Gastroesophageal sphincter (tissue), 4 donors: Measurements from ENCODE around the gene ADPRM. TPM values are rescaled to one million over a fixed set of nuclear protein-coding genes. Genes with fewer than 3 reads are reported as not detected.

ENCODE experiments used
- ATAC-seq: fragments of 150-250 bp; one replicate; pipeline ENCODE4 v1.9.1; 2016; ENCODE audit warnings: mild to moderate bottlenecking, moderate library complexity
- H3K27ac ChIP-seq, 4 donors: fragments of 200-600 bp; sonication (generic) in 3 of 4; 1 replicate in 3 of 4; 2 replicates in 1 of 4; pipeline ENCODE4 v1.5.1; 2016 to 2019
- H3K27me3 ChIP-seq: fragments of 200-600 bp; sonication (generic); one replicate; pipeline ENCODE4 v1.5.1; 2019
- H3K36me3 ChIP-seq, 2 donors: fragments of 200-600 bp; sonication (generic); one replicate each; pipeline ENCODE4 v1.5.1; 2019; ENCODE audit warnings: control low read depth in 1 of 2
- H3K4me1 ChIP-seq, 3 donors: fragments of 200-600 bp; sonication (generic); 1 replicate in 2 of 3; 2 replicates in 1 of 3; pipeline ENCODE4 v1.5.1; 2016 to 2019; ENCODE audit warnings: control low read depth in 2 of 3
- H3K4me3 ChIP-seq, 2 donors: fragments of 200-600 bp; sonication (generic); one replicate each; pipeline ENCODE4 v1.5.1; 2019; ENCODE audit warnings: mild to moderate bottlenecking in 1 of 2, moderate library complexity in 1 of 2
- H3K9me3 ChIP-seq, 3 donors: fragments of 200-600 bp; sonication (generic); one replicate each; pipeline ENCODE4 v1.5.1; 2017 to 2019; ENCODE audit warnings: control low read depth in 2 of 3
- CTCF ChIP-seq, 4 experiments: fragments of 200-600 bp in 2 of 4; fragments of 450-650 bp in 2 of 4; sonication (generic) in 1 of 4; IDR thresholded peaks; one replicate each; pipeline ENCODE4 v1.5.1; 2017 to 2019; ENCODE audit warnings: antibody characterized with exemption in 4 of 4, mild to moderate bottlenecking in 2 of 4, moderate library complexity in 2 of 4
- EP300 ChIP-seq: sonication (generic); formaldehyde crosslinking; IDR thresholded peaks from one replicate; pipeline ENCODE4 v1.6.1; 2017; ENCODE audit warnings: antibody characterized with exemption, mild to moderate bottlenecking
- POLR2A ChIP-seq, 2 donors: fragments of 450-650 bp; IDR thresholded peaks; one replicate each; pipeline ENCODE4 v1.6.1; 2017; ENCODE audit warnings: antibody characterized with exemption in 2 of 2, mild to moderate bottlenecking in 2 of 2, moderate library complexity in 1 of 2
- POLR2AphosphoS5 ChIP-seq: sonication (generic); formaldehyde crosslinking; IDR thresholded peaks from one replicate; pipeline ENCODE4 v1.6.1; 2017; ENCODE audit warnings: antibody characterized with exemption
- WGBS, 2 donors: methylation state at CpG; one replicate each; pipeline ENCODE4 v1.1.5; 2018; ENCODE audit warnings: low coverage in 1 of 2; 5-methylcytosine and 5-hydroxymethylcytosine counted together
- total RNA-seq, 4 donors: library from RNA; depleted of rRNA; stranded (reverse); fragments of >200 nt; gene quantifications; one replicate each; pipeline ENCODE4 v1.1.0, GENCODE V29; 2016

The ADPRM gene
- total RNA-seq, 4 donors from 2014 or later: 8.3 to 13.2 (median 9.5) TPM

DNA sequence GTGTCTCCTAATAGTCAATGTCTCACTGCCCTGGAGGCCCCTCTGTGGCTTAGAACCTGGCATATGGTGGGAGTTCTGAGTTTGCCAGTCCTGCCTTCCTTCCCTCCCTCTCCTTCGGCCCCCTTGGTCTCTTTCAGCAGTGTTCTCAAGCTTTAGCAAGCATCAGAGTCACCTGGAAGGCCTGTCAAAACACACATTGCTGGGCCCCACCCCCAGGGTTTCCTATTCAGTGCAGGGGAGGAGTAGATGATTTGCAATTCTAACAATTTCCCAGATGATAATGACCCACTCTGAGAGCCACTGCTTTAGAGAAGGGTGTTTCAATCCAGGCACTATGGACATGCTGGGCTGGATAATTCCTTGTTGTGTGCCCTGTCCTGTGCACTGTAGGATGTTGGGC lies 58.8 kb downstream of the ADPRM start:
- Histone ChIP-seq H3K4me3 (no peak overlapping the region), H3K4me1 (no peaks in the 10 kb centered on the region), H3K27ac (no peak overlapping the region), H3K9me3 (no peaks in the 10 kb centered on the region), H3K36me3 (peaks cover 0 to 3% of the 10 kb centered on the region in 2 donors), H3K27me3 (no peaks in the 10 kb centered on the region)
- TF ChIP-seq CTCF (IDR thresholded peaks at IDR 0.05): no peak
- no peak for TF ChIP-seq POLR2AphosphoS5
- no peak for TF ChIP-seq EP300
- no peak for TF ChIP-seq POLR2A (IDR thresholded peaks at IDR 0.05)
- WGBS, 2 donors: 100% methylated on average over 1 of the region's 1 CpG
- no peak for ATAC-seq

DNA sequence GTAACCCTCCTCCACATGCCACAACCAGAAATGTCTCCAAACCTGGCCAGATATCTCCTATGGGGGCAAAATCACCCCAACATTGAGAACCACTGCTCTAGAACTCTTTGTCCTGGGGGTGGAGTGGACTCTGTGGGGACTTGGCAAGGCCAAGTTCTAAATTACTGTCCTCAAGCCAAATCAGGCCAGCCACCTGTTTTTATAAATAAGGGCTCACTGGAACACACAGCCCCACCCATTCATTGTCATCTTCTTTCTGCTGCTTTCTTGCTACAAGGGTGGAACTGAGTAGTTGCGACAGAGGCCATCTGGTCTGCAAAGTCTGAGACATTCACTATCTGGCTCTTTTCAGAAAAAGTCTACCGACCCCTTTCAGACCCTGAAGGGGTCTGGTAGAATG lies 59.2 kb downstream of the ADPRM start:
- Histone ChIP-seq H3K4me1 (no peaks in the 10 kb centered on the region), H3K4me3 (no peak overlapping the region), H3K27ac (no peak overlapping the region), H3K9me3 (no peaks in the 10 kb centered on the region), H3K27me3 (no peaks in the 10 kb centered on the region), H3K36me3 (peaks cover 0 to 3% of the 10 kb centered on the region in 2 donors)
- TF ChIP-seq CTCF (IDR thresholded peaks at IDR 0.05): no peak
- no peak for TF ChIP-seq POLR2AphosphoS5
- TF ChIP-seq EP300: no peak
- TF ChIP-seq POLR2A (IDR thresholded peaks at IDR 0.05): no peak
- peak; percentile 22 for ATAC-seq
- 82 to 100% methylated on average over 2 of the region's 2 CpGs for WGBS, 2 donors

GRCh38 chr17:10757067-10757466 lies 59.7 kb downstream of the ADPRM start:
- no peak overlapping the region for H3K27ac ChIP-seq
- no peak for ATAC-seq
- H3K36me3 ChIP-seq: peaks cover 0 to 6% of the 10 kb centered on the region in 2 donors
- WGBS, 2 donors: 29 to 45% methylated on average over 1 of the region's 6 CpGs
- no peaks in the 10 kb centered on the region for H3K9me3 ChIP-seq
- no peaks in the 10 kb centered on the region for H3K4me1 ChIP-seq
- no peaks in the 10 kb centered on the region for H3K27me3 ChIP-seq
- TF ChIP-seq POLR2AphosphoS5 (no peak), POLR2A (IDR thresholded peaks at IDR 0.05) (no peak)
- no peak overlapping the region for H3K4me3 ChIP-seq

- WGBS, 2 donors: 45 to 58% methylated on average over 2 of the region's 2 CpGs
- no peaks in the 10 kb centered on the region for H3K27me3 ChIP-seq
- TF ChIP-seq EP300 (no peak), POLR2A (IDR thresholded peaks at IDR 0.05) (no peak), CTCF (IDR thresholded peaks at IDR 0.05) (no peak), POLR2AphosphoS5 (no peak)
- no peaks in the 10 kb centered on the region for H3K4me1 ChIP-seq
- H3K4me3 ChIP-seq: no peak overlapping the region
- peaks cover 0 to 6% of the 10 kb centered on the region in 2 donors for H3K36me3 ChIP-seq
- no peak overlapping the region for H3K27ac ChIP-seq
- no peak for ATAC-seq
- no peaks in the 10 kb centered on the region for H3K9me3 ChIP-seq
These were observed 60.3 kb downstream of the ADPRM start for GRCh38 chr17:10757647-10758046.

DNA sequence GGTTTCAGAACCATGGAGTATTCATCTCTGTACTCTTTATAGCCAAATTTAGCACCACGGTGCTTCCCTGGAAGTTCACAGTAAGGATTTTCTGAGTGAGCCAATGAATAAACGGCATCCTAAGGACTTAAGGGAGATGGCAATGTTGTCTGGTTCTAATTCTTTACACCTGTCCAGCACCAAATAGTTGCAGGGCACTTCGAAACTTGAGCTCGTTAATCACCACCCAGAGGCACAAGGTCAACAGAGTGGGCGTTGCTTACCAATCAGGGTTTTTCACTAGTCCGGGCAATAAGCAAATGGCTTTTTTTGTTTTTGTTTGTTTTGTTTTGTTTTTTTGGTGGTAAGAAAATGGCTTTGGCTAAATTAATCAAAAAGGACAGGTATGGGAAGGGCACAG lies 60.7 kb downstream of the ADPRM start:
- Histone ChIP-seq H3K36me3 (peaks cover 0 to 6% of the 10 kb centered on the region in 2 donors), H3K27me3 (no peaks in the 10 kb centered on the region), H3K9me3 (no peaks in the 10 kb centered on the region), H3K27ac (no peak overlapping the region), H3K4me1 (no peaks in the 10 kb centered on the region), H3K4me3 (no peak overlapping the region)
- no peak for ATAC-seq
- no peak for TF ChIP-seq CTCF (IDR thresholded peaks at IDR 0.05)
- TF ChIP-seq POLR2A (IDR thresholded peaks at IDR 0.05): no peak
- TF ChIP-seq POLR2AphosphoS5: no peak
- TF ChIP-seq EP300: no peak
- 79 to 93% methylated on average over 6 of the region's 6 CpGs for WGBS, 2 donors

Other genes with a start within 250 kb of the ADPRM start
- gene MYH4, start 228.0 kb upstream of the ADPRM start, total RNA-seq: not detected
- under 1 TPM in 1 of 4 donors, not detected in 3; 0.15 TPM for gene MYH1, start 179.1 kb upstream of the ADPRM start, total RNA-seq
- 1 to 10 TPM in 2 of 4 donors, not detected in 2; 1.0 to 2.8 TPM for gene MYH2, start 147.9 kb upstream of the ADPRM start, total RNA-seq
- gene MYH3, start 40.3 kb upstream of the ADPRM start, total RNA-seq: 1 to 10 TPM in 3 of 4 donors, under 1 TPM in 1; 0.87 to 3.5 (median 1.7) TPM
- 10 to 100 TPM; 15.4 to 29.6 (median 24.1) TPM for gene SCO1, start 61 bp upstream of the ADPRM start, total RNA-seq
- gene TMEM220, start 32.4 kb downstream of the ADPRM start, total RNA-seq: 10 to 100 TPM in 3 of 4 donors, 1 to 10 TPM in 1; 9.4 to 18.3 (median 15.6) TPM
- gene TMEM238L, start 106.5 kb downstream of the ADPRM start, total RNA-seq: not detected
- gene PIRT, start 140.5 kb downstream of the ADPRM start, total RNA-seq: 1 to 10 TPM in 2 of 4 donors, under 1 TPM in 2; 0.19 to 2.1 (median 0.91) TPM